ENCODE measurements around the gene MRGPRG. TPM values are rescaled to one million over a fixed set of nuclear protein-coding genes. Genes with fewer than 3 reads are reported as not detected.

The MRGPRG gene
- total and polyA plus RNA-seq, 2 of the 4 experiments (the other 2 are of a cell fraction): not detected

DNA sequence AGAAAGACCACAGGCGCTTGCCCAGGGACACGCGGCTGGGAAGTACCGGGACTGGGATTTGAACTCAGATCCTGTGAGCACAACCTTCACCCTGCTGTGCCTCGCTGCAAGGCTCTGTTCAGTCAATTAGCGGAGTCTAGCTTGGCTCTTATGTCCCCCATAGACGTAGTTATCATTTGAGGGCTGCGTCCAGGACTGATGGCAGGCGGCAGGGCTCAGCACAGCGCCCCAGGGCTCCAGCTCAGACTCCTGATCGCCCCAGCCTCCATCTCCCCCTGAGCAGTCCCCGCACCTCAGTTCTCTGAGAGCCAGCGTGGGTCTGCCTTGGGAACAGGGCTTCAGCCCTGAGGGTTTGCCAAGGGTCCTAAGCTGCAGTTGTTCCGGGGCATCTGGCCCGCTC lies 19.8 kb downstream of the MRGPRG start:
- no peaks in the 10 kb centered on the region for H3K9me1 ChIP-seq (ENCODE audit: insufficient read depth, low read length)
- H4K20me1 ChIP-seq (ENCODE audit: insufficient read depth, low read length): no peaks in the 10 kb centered on the region
- H3K4me3 ChIP-seq (ENCODE audit: insufficient read depth, low read depth, low read length): no peak overlapping the region
- no peak overlapping the region for H3K4ac ChIP-seq (ENCODE audit: low read depth, low read length)
- H3K79me1 ChIP-seq (ENCODE audit: low read depth in 1 of 2, low read length in 2 of 2): no peaks in the 10 kb centered on the region
- peaks cover 79% of the 10 kb centered on the region for H3K27me3 ChIP-seq (ENCODE audit: control insufficient read depth, insufficient read depth, low read length)
- CTCF ChIA-PET: no interaction called here
- H3K4me2 ChIP-seq (ENCODE audit: low read depth, low read length): no peak overlapping the region
- DNase-seq (no peak), ATAC-seq (ENCODE audit: low read depth) (no peak)
- H2AK9ac ChIP-seq (replicated peaks; ENCODE audit: low read depth, low read length, poor library complexity): no peak overlapping the region
- dilution Hi-C loops (cut with HindIII; ENCODE audit: low sequenced_read_pairs, unreplicated experiment): no loop called here
- H2AK5ac ChIP-seq (ENCODE audit: low read depth, low read length): no peak overlapping the region
- H4K5ac ChIP-seq (ENCODE audit: low read depth, low read length): no peak overlapping the region
- no peaks in the 10 kb centered on the region; the same call in 1 of the 2 replicates for H3K4me1 ChIP-seq (ENCODE audit: control insufficient read depth, insufficient read depth, low read length)
- no peak overlapping the region for H2BK120ac ChIP-seq (ENCODE audit: low read depth, low read length)
- no peak overlapping the region for H3K14ac ChIP-seq (replicated peaks; ENCODE audit: low read depth, low read length)
- no peak overlapping the region for H3K18ac ChIP-seq (ENCODE audit: low read depth, low read length)
- no peak overlapping the region for H3K27ac ChIP-seq (ENCODE audit: insufficient read depth, low read length)
- H3K36me3 ChIP-seq (ENCODE audit: control insufficient read depth, insufficient read depth, low read length): no peaks in the 10 kb centered on the region
- H2BK20ac ChIP-seq (ENCODE audit: low read depth, low read length): no peak overlapping the region
- no peak overlapping the region for H4K8ac ChIP-seq (ENCODE audit: low read depth in 2 of 2, low read length in 2 of 2)
- no peak overlapping the region for H4K91ac ChIP-seq (ENCODE audit: insufficient read depth, low read depth, low read length)
- POLR2A ChIA-PET (ENCODE audit: unreplicated experiment): interaction anchor here (0.5 kb wide), 1 partner anchor 12 kb away, joined by 13 read pairs; no protein-coding TSS in a partner anchor
- TF ChIP-seq, protein P1, sequence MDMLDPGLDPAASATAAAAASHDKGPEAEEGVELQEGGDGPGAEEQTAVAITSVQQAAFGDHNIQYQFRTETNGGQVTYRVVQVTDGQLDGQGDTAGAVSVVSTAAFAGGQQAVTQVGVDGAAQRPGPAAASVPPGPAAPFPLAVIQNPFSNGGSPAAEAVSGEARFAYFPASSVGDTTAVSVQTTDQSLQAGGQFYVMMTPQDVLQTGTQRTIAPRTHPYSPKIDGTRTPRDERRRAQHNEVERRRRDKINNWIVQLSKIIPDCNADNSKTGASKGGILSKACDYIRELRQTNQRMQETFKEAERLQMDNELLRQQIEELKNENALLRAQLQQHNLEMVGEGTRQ (IDR thresholded peaks at IDR 0.05; ENCODE audit: low read depth, low read length): no peak
- no peak for TF ChIP-seq RFX5 (IDR thresholded peaks at IDR 0.05; ENCODE audit: low read depth, low read length)
- TF ChIP-seq, protein P2, sequence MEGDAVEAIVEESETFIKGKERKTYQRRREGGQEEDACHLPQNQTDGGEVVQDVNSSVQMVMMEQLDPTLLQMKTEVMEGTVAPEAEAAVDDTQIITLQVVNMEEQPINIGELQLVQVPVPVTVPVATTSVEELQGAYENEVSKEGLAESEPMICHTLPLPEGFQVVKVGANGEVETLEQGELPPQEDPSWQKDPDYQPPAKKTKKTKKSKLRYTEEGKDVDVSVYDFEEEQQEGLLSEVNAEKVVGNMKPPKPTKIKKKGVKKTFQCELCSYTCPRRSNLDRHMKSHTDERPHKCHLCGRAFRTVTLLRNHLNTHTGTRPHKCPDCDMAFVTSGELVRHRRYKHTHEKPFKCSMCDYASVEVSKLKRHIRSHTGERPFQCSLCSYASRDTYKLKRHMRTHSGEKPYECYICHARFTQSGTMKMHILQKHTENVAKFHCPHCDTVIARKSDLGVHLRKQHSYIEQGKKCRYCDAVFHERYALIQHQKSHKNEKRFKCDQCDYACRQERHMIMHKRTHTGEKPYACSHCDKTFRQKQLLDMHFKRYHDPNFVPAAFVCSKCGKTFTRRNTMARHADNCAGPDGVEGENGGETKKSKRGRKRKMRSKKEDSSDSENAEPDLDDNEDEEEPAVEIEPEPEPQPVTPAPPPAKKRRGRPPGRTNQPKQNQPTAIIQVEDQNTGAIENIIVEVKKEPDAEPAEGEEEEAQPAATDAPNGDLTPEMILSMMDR (conservative IDR thresholded peaks at IDR 0.05; ENCODE audit: low read depth, low read length): no peak
- WGBS, 2 experiments (ENCODE audit: extremely low coverage in 2 of 2, insufficient read length in 1 of 2): 41% methylated on average over 6 of the region's 15 CpGs; no CpG with 5 or more reads in 1 of the 2 experiments
- no peak overlapping the region for H2BK15ac ChIP-seq (ENCODE audit: low read depth, low read length)
- in situ Hi-C loops (cut with MboI; ENCODE audit: low sequenced_read_pairs): no loop called here
- intact Hi-C loops (cut with micrococcal nuclease): no loop called here
- no peak overlapping the region for H2BK5ac ChIP-seq (ENCODE audit: low read depth, low read length, poor library complexity, severe bottlenecking)
- H2AFZ ChIP-seq (replicated peaks; ENCODE audit: low read length, poor library complexity): no peak overlapping the region
- no peak overlapping the region for H3K56ac ChIP-seq (ENCODE audit: extremely low read depth, insufficient read depth, low read length)
- H3K9ac ChIP-seq (ENCODE audit: low read depth, low read length): no peak overlapping the region
- BruUV-seq (replicated peaks): no TSS peak
- no peaks in the 10 kb centered on the region for H3K9me3 ChIP-seq (ENCODE audit: control insufficient read depth, insufficient read depth, low read length)
- no peak overlapping the region for H3K23ac ChIP-seq (ENCODE audit: low read depth, low read length)

Data from IMR-90 (cell line).